ENCODE measurements around the gene ZDHHC8.

Gene ZDHHC8

DNA sequence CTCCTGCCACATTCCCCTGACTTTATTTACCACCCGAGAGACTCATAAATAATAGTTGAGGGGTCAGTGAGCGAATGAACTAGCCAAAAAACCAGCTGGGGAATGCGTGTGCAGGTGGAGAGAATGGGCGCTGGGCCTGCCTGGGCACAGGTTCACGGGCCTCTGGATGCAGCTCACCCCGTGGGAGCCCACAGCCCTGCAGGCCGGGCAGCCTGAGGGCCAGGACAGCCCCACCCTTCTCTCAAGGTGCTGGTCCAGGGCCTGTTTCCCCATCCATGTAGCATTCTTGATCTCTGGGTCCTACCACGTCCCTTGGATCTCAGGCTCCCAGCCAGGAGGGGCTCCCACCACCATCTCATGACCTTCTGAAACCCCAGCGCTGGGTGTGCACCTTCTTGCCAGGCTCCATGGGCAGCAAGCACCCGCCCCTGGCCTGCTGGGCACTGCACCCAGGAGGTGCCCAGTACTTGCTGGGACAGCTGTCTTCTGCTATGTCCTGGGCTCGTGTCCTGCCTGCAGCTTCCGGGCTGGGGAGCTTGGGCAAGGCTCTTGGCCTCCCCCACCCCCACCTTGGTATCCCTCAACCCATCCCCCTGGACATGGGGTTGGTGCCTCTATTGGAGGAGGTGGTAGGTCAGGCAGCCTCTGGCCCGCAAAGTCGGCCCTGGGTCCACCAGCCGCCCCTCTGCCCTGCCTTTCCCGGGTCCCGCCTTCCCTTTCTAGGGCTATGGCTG is 62.3 kb downstream of the ZDHHC8 start:
- no peak for DNase-seq (ENCODE audit: low read depth)

DNA sequence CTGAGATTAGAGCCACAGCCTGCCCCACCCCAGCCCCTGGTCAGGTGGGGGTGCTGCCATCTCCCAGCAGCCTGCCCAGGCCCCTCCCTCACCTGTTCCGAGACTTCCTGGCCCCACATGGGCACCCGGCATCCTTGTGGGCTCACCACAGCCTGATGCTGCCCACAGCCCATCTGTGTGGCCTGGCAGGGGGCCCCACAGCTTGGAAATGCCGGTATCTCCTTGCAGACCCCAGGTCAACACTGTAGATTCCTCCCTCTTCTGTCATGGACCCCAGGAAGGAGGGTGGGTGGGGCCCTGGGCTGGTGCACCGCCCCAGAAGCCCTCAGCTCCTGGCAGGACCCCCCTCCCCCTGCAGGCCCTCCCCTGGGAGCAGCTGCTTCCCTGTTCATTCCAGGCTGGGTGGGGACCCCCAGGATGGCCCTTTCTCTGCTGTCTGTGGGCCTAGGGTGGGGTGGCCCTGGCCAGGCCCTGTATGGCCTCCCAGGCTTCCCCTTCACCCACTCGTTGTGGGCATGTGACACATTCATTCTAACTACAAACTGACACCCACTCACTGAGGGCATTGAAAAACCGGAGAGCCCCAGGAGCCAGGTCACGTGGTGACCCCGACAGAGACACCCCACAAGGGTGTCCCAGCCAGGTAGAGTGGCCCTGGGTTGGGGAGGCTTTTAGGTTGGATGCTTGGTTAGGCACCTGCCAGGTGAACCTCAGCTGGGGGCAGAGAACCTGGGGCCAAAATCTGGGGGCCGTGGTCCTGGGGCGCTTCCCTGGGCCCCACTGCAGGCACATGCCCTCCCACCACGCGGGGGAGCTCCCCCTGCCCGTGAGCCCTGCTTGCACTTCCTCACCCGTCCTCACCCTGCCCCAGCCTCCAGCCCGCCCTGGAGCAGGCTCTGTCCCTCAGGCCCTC is 63.3 kb downstream of the ZDHHC8 start:
- no peak for DNase-seq (ENCODE audit: low read depth)

DNA sequence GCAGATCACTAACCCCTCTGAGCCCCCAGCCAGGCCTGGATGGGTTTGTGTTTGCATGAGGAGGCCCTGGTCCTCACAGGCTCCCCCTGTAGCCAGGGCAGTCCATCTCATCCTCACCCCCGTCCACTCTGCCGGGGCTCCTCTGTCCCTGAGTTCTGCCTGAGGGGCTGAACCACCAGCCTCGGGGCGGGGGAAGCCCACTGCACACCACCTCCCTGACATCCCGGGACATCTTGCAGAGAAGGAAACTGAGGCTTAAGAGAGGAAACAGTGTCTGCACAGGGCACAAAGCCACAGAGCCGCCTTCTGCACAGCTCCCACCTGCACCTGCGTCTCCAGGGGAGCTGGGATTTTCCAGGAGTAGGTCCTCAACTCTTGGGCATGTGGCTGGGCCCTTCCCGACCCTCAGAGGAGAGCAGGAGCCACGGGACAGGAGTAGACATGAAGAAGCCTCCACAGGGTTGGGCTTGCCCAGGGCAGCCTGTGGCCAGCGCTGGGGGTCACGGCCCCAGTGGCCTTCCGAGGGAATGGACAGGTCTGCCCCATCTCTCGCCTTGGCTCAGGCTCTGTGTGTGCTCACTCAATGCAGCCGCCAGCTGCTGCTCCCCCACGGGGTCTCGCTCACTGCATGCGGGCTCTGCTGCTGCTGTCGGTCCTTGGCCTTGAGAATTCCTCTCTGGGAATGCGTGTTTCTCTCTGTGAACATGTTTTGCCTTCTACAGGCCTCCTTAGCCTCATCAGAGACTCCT is 64.7 kb downstream of the ZDHHC8 start:
- no peak for DNase-seq (ENCODE audit: low read depth)

All from stimulated activated CD8-positive, alpha-beta memory T cell treated with anti-CD3 and anti-CD28 coated beads, Interleukin-12 subunit alpha, Interleukin-12 subunit beta, amount 100 ng/mL, for 1 hour (primary cell).